Measurements from ENCODE around the gene PRAMEF5.
"Not testable (repeated sequence)": the region's sequence is repeated elsewhere in the genome, so short reads cannot be mapped to it uniquely, and the experiment has no call there.

The PRAMEF5 gene

GRCh38 chr1:13253898-13254297 lies at the start of gene PRAMEF5:
TSS of gene PRAMEF5 (plus strand) at chr1:13254198. CDS start at chr1:13259269, 5,071 bp downstream.
- not testable (repeated sequence) for DNase-seq

GRCh38 chr1:13208712-13209111 lies 45.3 kb upstream of the PRAMEF5 start:
- DNase-seq, result not testable (repeated sequence)

- not testable (repeated sequence) for DNase-seq
Measured at GRCh38 chr1:13216619-13217018, 37.4 kb upstream of the PRAMEF5 start.

GRCh38 chr1:13219203-13219602 lies 34.8 kb upstream of the PRAMEF5 start:
- not testable (repeated sequence) for DNase-seq

- not testable (repeated sequence) for DNase-seq
Measured at GRCh38 chr1:13222788-13223187, 31.2 kb upstream of the PRAMEF5 start.

- no peak for DNase-seq
Measured at GRCh38 chr1:13224480-13225060, 29.4 kb upstream of the PRAMEF5 start.

- not testable (repeated sequence) for DNase-seq
Measured at GRCh38 chr1:13225675-13226204, 28.3 kb upstream of the PRAMEF5 start, which contains the start of gene PRAMEF18. TSS of gene PRAMEF18 (minus strand) at chr1:13226154. CDS start at chr1:13226106, 48 bp downstream.

GRCh38 chr1:13227271-13228055 lies 26.5 kb upstream of the PRAMEF5 start:
- DNase-seq, result not testable (repeated sequence)

- DNase-seq, result peak; percentile 19
Measured at GRCh38 chr1:13228343-13228781, 25.6 kb upstream of the PRAMEF5 start.

- not testable (repeated sequence) for DNase-seq
Measured at GRCh38 chr1:13230096-13230495, 23.9 kb upstream of the PRAMEF5 start.

GRCh38 chr1:13230601-13231000 lies 23.4 kb upstream of the PRAMEF5 start:
- not testable (repeated sequence) for DNase-seq

- DNase-seq, result not testable (repeated sequence)
Measured at GRCh38 chr1:13231061-13231750, 22.8 kb upstream of the PRAMEF5 start.

- not testable (repeated sequence) for DNase-seq
Measured at GRCh38 chr1:13232056-13232455, 21.9 kb upstream of the PRAMEF5 start.

GRCh38 chr1:13234057-13234456 lies 19.9 kb upstream of the PRAMEF5 start:
- not testable (repeated sequence) for DNase-seq

GRCh38 chr1:13237572-13237971 lies 16.4 kb upstream of the PRAMEF5 start:
- DNase-seq, result not testable (repeated sequence)

GRCh38 chr1:13239633-13240032 lies 14.4 kb upstream of the PRAMEF5 start:
- DNase-seq, result not testable (repeated sequence)

- not testable (repeated sequence) for DNase-seq
Measured at GRCh38 chr1:13243536-13244263, 10.3 kb upstream of the PRAMEF5 start.

GRCh38 chr1:13245841-13246553 lies 8.0 kb upstream of the PRAMEF5 start:
- DNase-seq, result not testable (repeated sequence)

GRCh38 chr1:13246554-13246871 lies 7.5 kb upstream of the PRAMEF5 start:
- DNase-seq, result not testable (repeated sequence)

- not testable (repeated sequence) for DNase-seq
Measured at GRCh38 chr1:13247122-13247521, 6.9 kb upstream of the PRAMEF5 start.

GRCh38 chr1:13265124-13265523 lies 11.1 kb downstream of the PRAMEF5 start:
- not testable (repeated sequence) for DNase-seq

- not testable (repeated sequence) for DNase-seq
Measured at GRCh38 chr1:13277016-13277415, 23.0 kb downstream of the PRAMEF5 start.

Measured in activated T-cell treated with anti-CD3 and anti-CD28 coated beads for 4 hours (primary cell).